Measurements from ENCODE around the gene TMEM108.

TMEM108 gene

GRCh38 chr3:133418361-133418760, 380.2 kb downstream of the TMEM108 start:
- TF ChIP-seq CTCF (IDR thresholded peaks at IDR 0.05; ENCODE audit: low read depth, low read length) (no peak), MYC (IDR thresholded peaks at IDR 0.05; ENCODE audit: low read depth, low read length) (no peak), POLR2A (IDR thresholded peaks at IDR 0.05; ENCODE audit: extremely low read depth, insufficient read length) (no peak), MAX (IDR thresholded peaks at IDR 0.05; ENCODE audit: low read depth, low read length) (no peak)
- DNase-seq (ENCODE audit: low read depth), result no peak
- no peak overlapping the region for H3K4me3 ChIP-seq (ENCODE audit: low read depth, low read length)

- TF ChIP-seq MAX (IDR thresholded peaks at IDR 0.05; ENCODE audit: low read depth, low read length) (no peak), CTCF (IDR thresholded peaks at IDR 0.05; ENCODE audit: low read depth, low read length) (no peak), POLR2A (IDR thresholded peaks at IDR 0.05; ENCODE audit: extremely low read depth, insufficient read length) (no peak), MYC (IDR thresholded peaks at IDR 0.05; ENCODE audit: low read depth, low read length) (no peak)
- no peak overlapping the region for H3K4me3 ChIP-seq (ENCODE audit: low read depth, low read length)
Observed at GRCh38 chr3:133419151-133419909, 381.1 kb downstream of the TMEM108 start.

GRCh38 chr3:133424937-133425869, 387.0 kb downstream of the TMEM108 start:
- no peak for DNase-seq (ENCODE audit: low read depth)
- TF ChIP-seq POLR2A (IDR thresholded peaks at IDR 0.05; ENCODE audit: extremely low read depth, insufficient read length), result no peak
- TF ChIP-seq MYC (IDR thresholded peaks at IDR 0.05; ENCODE audit: low read depth, low read length), result no peak
- TF ChIP-seq CTCF (IDR thresholded peaks at IDR 0.05; ENCODE audit: low read depth, low read length), result no peak
- TF ChIP-seq MAX (IDR thresholded peaks at IDR 0.05; ENCODE audit: low read depth, low read length), result no peak
- H3K4me3 ChIP-seq (ENCODE audit: low read depth, low read length), result no peak overlapping the region

More at GRCh38 chr3:133419151-133419909, 381.1 kb downstream of the TMEM108 start:
- no peak for DNase-seq (ENCODE audit: low read depth)

- H3K4me3 ChIP-seq (ENCODE audit: low read depth, low read length), result no peak overlapping the region
- no peak for TF ChIP-seq MAX (IDR thresholded peaks at IDR 0.05; ENCODE audit: low read depth, low read length)
- TF ChIP-seq POLR2A (IDR thresholded peaks at IDR 0.05; ENCODE audit: extremely low read depth, insufficient read length), result no peak
- TF ChIP-seq MYC (IDR thresholded peaks at IDR 0.05; ENCODE audit: low read depth, low read length), result no peak
- no peak for TF ChIP-seq CTCF (IDR thresholded peaks at IDR 0.05; ENCODE audit: low read depth, low read length)
- DNase-seq (ENCODE audit: low read depth), result no peak
Observed at GRCh38 chr3:133425898-133426297, 387.7 kb downstream of the TMEM108 start.

- no peak overlapping the region for H3K4me3 ChIP-seq (ENCODE audit: low read depth, low read length)
- DNase-seq (ENCODE audit: low read depth), result peak; percentile 35
- TF ChIP-seq POLR2A (IDR thresholded peaks at IDR 0.05; ENCODE audit: extremely low read depth, insufficient read length) (no peak), MAX (IDR thresholded peaks at IDR 0.05; ENCODE audit: low read depth, low read length) (peak; percentile 50)
Observed at GRCh38 chr3:133426721-133427120, 388.5 kb downstream of the TMEM108 start.

Measured in NB4 (cell line).